ENCODE results near the gene CD7. TPM values are rescaled to one million over a fixed set of nuclear protein-coding genes. Genes with fewer than 3 reads are reported as not detected.

The CD7 gene
- total RNA-seq, 1 donor from 2014 or later: 0.64 TPM

GRCh38 chr17:82272495-82273326, 44.7 kb downstream of the CD7 start:
- peak; percentile 62 for DNase-seq
- intact Hi-C loops (cut with micrococcal nuclease): no loop called here

GRCh38 chr17:82271401-82271800, 46.0 kb downstream of the CD7 start:
- ATAC-seq (no peak), DNase-seq (no peak)
- intact Hi-C loops (cut with micrococcal nuclease): no loop called here

More at GRCh38 chr17:82272495-82273326, 44.7 kb downstream of the CD7 start:
- peak; percentile 48 for ATAC-seq

GRCh38 chr17:82270651-82271050, 46.8 kb downstream of the CD7 start:
- intact Hi-C loops (cut with micrococcal nuclease): no loop called here
- no peak for ATAC-seq
- no peak for DNase-seq

- ATAC-seq (no peak), DNase-seq (no peak)
- intact Hi-C loops (cut with micrococcal nuclease): no loop called here
Measured at GRCh38 chr17:82269882-82270500, 47.4 kb downstream of the CD7 start.

GRCh38 chr17:82269138-82269881, 48.1 kb downstream of the CD7 start:
- DNase-seq: no peak
- ATAC-seq: no peak
- intact Hi-C loops (cut with micrococcal nuclease): no loop called here

GRCh38 chr17:82267575-82268379, 49.6 kb downstream of the CD7 start:
- intact Hi-C loops (cut with micrococcal nuclease): no loop called here
- DNase-seq (peak; percentile 96), ATAC-seq (peak; percentile 95)

- DNase-seq: no peak
- ATAC-seq: no peak
- intact Hi-C loops (cut with micrococcal nuclease): no loop called here
Measured at GRCh38 chr17:82266142-82266541, 51.3 kb downstream of the CD7 start.

Other genes starting within 250 kb of the CD7 start
- gene FASN, start 219.4 kb downstream of the CD7 start, total RNA-seq: 17.0 TPM
- gene CCDC57, start 104.8 kb downstream of the CD7 start, total RNA-seq: 8.1 TPM
- gene SLC16A3, start 88.6 kb downstream of the CD7 start, total RNA-seq: 7.8 TPM
- 64.4 TPM for gene CSNK1D, start 43.9 kb downstream of the CD7 start, total RNA-seq
- gene SECTM1, start 16.2 kb upstream of the CD7 start, total RNA-seq: 5.5 TPM
- not detected for gene TEX19, start 41.6 kb upstream of the CD7 start, total RNA-seq
- gene UTS2R, start 54.2 kb upstream of the CD7 start, total RNA-seq: 2.1 TPM
- 18.6 TPM for gene HEXD, start 100.7 kb upstream of the CD7 start, total RNA-seq
- 28.5 TPM for gene OGFOD3, start 101.0 kb upstream of the CD7 start, total RNA-seq
- 30.8 TPM for gene CYBC1, start 133.1 kb upstream of the CD7 start, total RNA-seq
- gene NARF, start 141.1 kb upstream of the CD7 start, total RNA-seq: 90.4 TPM
- gene FOXK2, start 202.1 kb upstream of the CD7 start, total RNA-seq: 41.5 TPM